ENCODE data around the gene CUL4A. TPM values are rescaled to one million over a fixed set of nuclear protein-coding genes. Genes with fewer than 3 reads are reported as not detected.
A peak's percentile ranks its signal among the peaks of the same experiment; 100 is the strongest.

The CUL4A gene
- total and polyA plus RNA-seq, 9 of the 15 experiments (the other 6 are each of a cell fraction or from before 2014, with no cell fraction given) = 21.1 to 92.0 (median 63.2) TPM

DNA sequence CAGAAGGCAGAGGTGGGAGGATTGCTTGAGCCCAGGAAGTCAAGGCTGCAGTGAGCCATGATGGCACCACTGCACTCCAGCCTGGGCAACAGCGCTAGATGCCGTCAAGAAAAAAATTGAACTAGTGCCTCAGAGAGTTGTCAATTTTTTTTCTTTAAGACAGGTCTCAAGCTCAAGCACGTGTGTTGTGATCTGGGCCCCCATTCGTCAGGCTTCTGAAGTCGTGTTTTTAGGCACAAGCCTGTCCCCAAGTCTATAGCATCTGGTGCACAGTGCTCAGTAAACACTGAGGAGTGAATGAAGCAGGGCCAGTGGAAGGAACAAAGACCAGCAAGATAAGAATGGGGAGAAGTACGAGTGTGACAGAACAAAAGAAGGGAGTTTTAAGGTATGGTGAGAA lies 63.9 kb downstream of the CUL4A start:
- BruUV-seq (replicated peaks) = no TSS peak
- Histone ChIP-seq H4K20me1 (replicated peaks; ENCODE audit: control insufficient read depth, insufficient read depth, low read length) (no peaks in the 10 kb centered on the region), H3K9me1 (ENCODE audit: control insufficient read depth, insufficient read depth, low read length) (no peaks in the 10 kb centered on the region), H3K4me1 (replicated peaks in 1 of 2; ENCODE audit: control insufficient read depth in 2 of 2, insufficient read depth in 2 of 2, low read length in 2 of 2) (peaks cover 6 to 20% of the 10 kb centered on the region in 2 experiments; a peak in 4 of 5 replicates), H3K4me3 (no peak overlapping the region), H3K27ac (ENCODE audit: extremely low read depth, low read depth, low read length) (no peak overlapping the region; the same call in 2 of the 3 replicates), H3K79me2 (ENCODE audit: control insufficient read depth, insufficient read depth, low read length) (no peaks in the 10 kb centered on the region), H3K27me3 (ENCODE audit: control insufficient read depth in 2 of 2, insufficient read depth in 2 of 2, low read length in 2 of 2) (no peaks in the 10 kb centered on the region), H3K9ac (ENCODE audit: insufficient read depth in 1 of 2, low read depth in 2 of 2, low read length in 2 of 2) (no peak overlapping the region), H3K9me3 (replicated peaks; ENCODE audit: control insufficient read depth, insufficient read depth, low read depth, low read length) (no peaks in the 10 kb centered on the region), H3K36me3 (ENCODE audit: control insufficient read depth, insufficient read depth, low read length) (no peaks in the 10 kb centered on the region), H2AFZ (ENCODE audit: low read depth, low read length) (no peak overlapping the region), H3K4me2 (ENCODE audit: insufficient read depth, low read length) (peak overlapping the region; percentile 46; the same call in 1 of the 2 replicates)
- in situ Hi-C loops (cut with MboI) (loop anchor here (10.0 kb wide), 1 partner anchor 111 kb away; no protein-coding TSS in a partner anchor), intact Hi-C loops (cut with micrococcal nuclease) (loop anchor here (10.0 kb wide), 1 partner anchor 291 kb away; no protein-coding TSS in a partner anchor)
- no peak for FAIRE-seq
- no peak for ATAC-seq
- ChIA-PET POLR2A (interaction anchor here (0.6 to 1.5 kb wide), 2 partner anchors 10 to 17 kb away, joined by 3 read pairs; no protein-coding TSS in a partner anchor), CTCF (ENCODE audit: low intra/inter-chr PET ratio) (no interaction called here)
- 71% methylated on average over 5 of the region's 6 CpGs for WGBS (ENCODE audit: insufficient coverage, low coverage, missing lambda C conversion rate)
- no peak for DNase-seq (ENCODE audit: extremely low read depth in 1 of 4, low spot score in 3 of 4)
- TF ChIP-seq ARID2 (IDR thresholded peaks at IDR 0.05) (no peak), CBFA2T2 (conservative IDR thresholded peaks at IDR 0.05) (no peak), RBM14 (IDR thresholded peaks at IDR 0.05; ENCODE audit: borderline replicate concordance, insufficient read depth, low read depth, low read length) (no peak), CBX1 (IDR thresholded peaks at IDR 0.05; ENCODE audit: low read depth) (no peak), ZBTB7A (IDR thresholded peaks at IDR 0.05; ENCODE audit: borderline replicate concordance, control insufficient read depth, low read depth, low read length) (no peak), MAFK (IDR thresholded peaks at IDR 0.05; ENCODE audit: low read length) (no peak), FIP1L1 (IDR thresholded peaks at IDR 0.05; ENCODE audit: low read depth, low read length, poor library complexity, severe bottlenecking) (no peak)

Data from K562 (cell line).